A673 (cell line): ENCODE results near the gene RPS6KA5. TPM values are rescaled to one million over a fixed set of nuclear protein-coding genes. Genes with fewer than 3 reads are reported as not detected.

Experiments
- BruUV-seq: library from RNA; stranded (reverse); fragments of 400-500 nt; replicated peaks from 2 replicates; lab custom pipeline; 2021; lab: Mats Ljungman, UMichigan
- CTCF ChIA-PET: fragments of 300-600 bp; sonication (Branson Sonifier 250); formaldehyde crosslinking; loops from one replicate; lab custom pipeline; 2022; ENCODE audit warnings: antibody characterized with exemption; lab: Charles Lee
- POLR2A ChIA-PET: fragments of 300-600 bp; sonication (Branson Sonifier 250); formaldehyde crosslinking; loops from one replicate; lab custom pipeline; 2022; ENCODE audit warnings: antibody characterized with exemption; ENCODE audit not compliant: low non-redundant PET; lab: Charles Lee
- DNase-seq: peaks from one replicate; pipeline ENCODE4 v3.0.0-alpha.2; 2015; ENCODE audit warnings: low spot score
- H3K27ac ChIP-seq: fragments of 200-600 bp; sonication (generic); 2 replicates; pipeline ENCODE4 v1.5.1; 2016; ENCODE audit warnings: mixed run types, low read depth, mild to moderate bottlenecking, mixed read lengths, antibody characterized with exemption, low read length; ENCODE audit not compliant: poor library complexity, severe bottlenecking
- H3K27me3 ChIP-seq: fragments of 200-600 bp; sonication (generic); replicated peaks from 2 replicates; pipeline ENCODE4 v1.6.1; 2017; ENCODE audit warnings: mixed run types, low read depth, mild to moderate bottlenecking, mixed read lengths, antibody characterized with exemption, low read length; ENCODE audit not compliant: insufficient read depth, poor library complexity
- H3K36me3 ChIP-seq: fragments of 200-600 bp; sonication (generic); 2 replicates; pipeline ENCODE4 v1.6.1; 2016; ENCODE audit warnings: mixed run types, mild to moderate bottlenecking, mixed read lengths, antibody characterized with exemption, low read length; ENCODE audit not compliant: insufficient read depth, poor library complexity, severe bottlenecking
- H3K4me1 ChIP-seq: fragments of 200-600 bp; sonication (generic); 2 replicates; pipeline ENCODE4 v1.6.1; 2017; ENCODE audit warnings: mixed run types, mild to moderate bottlenecking, mixed read lengths, antibody characterized with exemption, low read length; ENCODE audit not compliant: insufficient read depth, poor library complexity, severe bottlenecking
- H3K4me3 ChIP-seq: fragments of 200-600 bp; sonication (generic); 2 replicates; pipeline ENCODE4 v1.5.1; 2016; ENCODE audit warnings: low read depth, mixed run types, mild to moderate bottlenecking, mixed read lengths, low read length; ENCODE audit not compliant: poor library complexity, severe bottlenecking
- H3K9me3 ChIP-seq: fragments of 200-600 bp; sonication (generic); 2 replicates; pipeline ENCODE4 v1.6.1; 2016; ENCODE audit warnings: mixed run types, low read depth, mild to moderate bottlenecking, mixed read lengths, antibody characterized with exemption, low read length; ENCODE audit not compliant: poor library complexity, severe bottlenecking
- EZH2 ChIP-seq: fragments of 200-600 bp; sonication (generic); IDR thresholded peaks from 2 replicates; pipeline ENCODE4 v1.6.1; 2017; ENCODE audit warnings: borderline replicate concordance, low read depth, mild to moderate bottlenecking, mixed read lengths, antibody characterized with exemption, low read length; ENCODE audit not compliant: poor library complexity, severe bottlenecking
- intact Hi-C: fragments of 100-400 bp; cut with micrococcal nuclease; formaldehyde crosslinking; loops from one replicate; pipeline ENCODE4 v1.10.0; 2022; ENCODE audit not compliant: unreplicated experiment
- total RNA-seq: library from RNA; stranded (reverse); gene quantifications from 2 replicates; pipeline ENCODE4 v1.2.3, GENCODE V29; 2021
- TF ChIP-seq, protein P1 (sequence below): fragments of 300-800, 200-600 bp; sonication (generic); conservative IDR thresholded peaks from 2 replicates; pipeline ENCODE4 v1.5.1; 2017; ENCODE audit warnings: low read depth, mild to moderate bottlenecking, antibody characterized with exemption, low read length, moderate library complexity, mixed read lengths

Gene RPS6KA5
- total RNA-seq, 1 experiment from 2014 or later = 7.6 TPM

DNA sequence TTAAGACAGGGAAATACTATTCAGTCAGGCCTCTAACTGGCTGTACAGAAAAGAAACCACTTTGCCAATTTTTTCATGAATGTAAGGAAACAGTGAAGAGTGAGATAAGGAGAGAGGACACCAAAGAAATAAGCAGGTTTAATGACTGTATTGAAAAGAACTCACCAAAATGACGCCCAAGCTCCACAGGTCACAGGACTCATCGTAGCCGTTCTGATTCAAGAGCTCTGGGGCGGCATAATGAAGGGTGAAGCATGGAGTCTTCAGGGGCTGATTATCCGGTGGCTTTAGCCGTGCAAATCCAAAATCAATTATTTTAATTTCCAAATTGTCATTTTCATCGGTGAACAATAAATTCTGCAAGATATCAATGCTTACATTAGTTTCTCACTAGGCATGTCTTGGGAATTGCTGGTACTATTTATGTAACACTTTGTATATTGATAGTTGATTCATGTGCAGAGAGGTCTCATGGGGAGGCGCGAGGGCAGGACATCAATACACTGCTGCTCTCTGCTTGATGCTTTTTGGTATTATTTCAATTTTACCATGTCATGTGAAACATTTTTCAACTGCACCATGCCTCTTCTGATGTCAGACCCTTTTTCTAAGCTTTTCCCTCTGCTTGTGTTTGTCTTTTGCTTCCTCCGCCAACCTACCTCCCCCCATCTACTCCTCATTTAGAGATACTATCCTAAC is 170.0 kb downstream of the RPS6KA5 start:
- no peak for DNase-seq
- Histone ChIP-seq H3K9me3 (no peaks in the 10 kb centered on the region), H3K4me3 (no peak overlapping the region), H3K36me3 (no peaks in the 10 kb centered on the region), H3K27ac (no peak overlapping the region), H3K4me1 (no peaks in the 10 kb centered on the region), H3K27me3 (no peaks in the 10 kb centered on the region)
- TF ChIP-seq, protein P1, sequence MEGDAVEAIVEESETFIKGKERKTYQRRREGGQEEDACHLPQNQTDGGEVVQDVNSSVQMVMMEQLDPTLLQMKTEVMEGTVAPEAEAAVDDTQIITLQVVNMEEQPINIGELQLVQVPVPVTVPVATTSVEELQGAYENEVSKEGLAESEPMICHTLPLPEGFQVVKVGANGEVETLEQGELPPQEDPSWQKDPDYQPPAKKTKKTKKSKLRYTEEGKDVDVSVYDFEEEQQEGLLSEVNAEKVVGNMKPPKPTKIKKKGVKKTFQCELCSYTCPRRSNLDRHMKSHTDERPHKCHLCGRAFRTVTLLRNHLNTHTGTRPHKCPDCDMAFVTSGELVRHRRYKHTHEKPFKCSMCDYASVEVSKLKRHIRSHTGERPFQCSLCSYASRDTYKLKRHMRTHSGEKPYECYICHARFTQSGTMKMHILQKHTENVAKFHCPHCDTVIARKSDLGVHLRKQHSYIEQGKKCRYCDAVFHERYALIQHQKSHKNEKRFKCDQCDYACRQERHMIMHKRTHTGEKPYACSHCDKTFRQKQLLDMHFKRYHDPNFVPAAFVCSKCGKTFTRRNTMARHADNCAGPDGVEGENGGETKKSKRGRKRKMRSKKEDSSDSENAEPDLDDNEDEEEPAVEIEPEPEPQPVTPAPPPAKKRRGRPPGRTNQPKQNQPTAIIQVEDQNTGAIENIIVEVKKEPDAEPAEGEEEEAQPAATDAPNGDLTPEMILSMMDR = no peak
- no peak for TF ChIP-seq EZH2
- intact Hi-C loops = no loop called here
- ChIA-PET CTCF (no interaction called here), POLR2A (no interaction called here)
- BruUV-seq = no TSS peak

DNA sequence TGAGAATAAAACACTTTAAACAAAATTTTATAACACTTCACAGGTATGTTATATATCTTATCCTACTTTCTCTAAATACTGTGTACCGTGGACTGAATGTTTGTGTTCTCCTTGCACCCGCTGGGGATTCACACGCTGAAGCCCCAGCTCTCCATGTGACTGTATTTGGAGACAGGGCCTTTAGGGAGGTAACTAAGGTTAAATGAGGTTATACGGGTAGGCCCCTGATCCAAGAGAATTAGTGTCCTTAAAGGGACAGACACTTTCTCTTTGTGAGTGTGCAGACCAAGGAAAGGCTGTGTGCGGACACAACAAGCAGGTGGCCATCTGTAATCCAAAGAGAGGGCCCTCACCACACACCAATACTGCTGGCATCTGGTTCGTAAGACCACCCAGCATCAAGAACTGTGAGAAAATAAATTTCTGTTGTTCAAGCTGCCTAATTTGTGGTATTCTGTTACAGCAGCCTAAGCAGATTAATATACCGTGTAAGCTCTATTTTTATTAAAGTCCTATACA is 174.1 kb downstream of the RPS6KA5 start:
- H3K27ac ChIP-seq = no peak overlapping the region
- CTCF ChIA-PET = no interaction called here
- no peaks in the 10 kb centered on the region for H3K27me3 ChIP-seq
- POLR2A ChIA-PET = no interaction called here
- no peaks in the 10 kb centered on the region for H3K9me3 ChIP-seq
- TF ChIP-seq EZH2 = no peak
- TF ChIP-seq, protein P1 = no peak
- H3K4me3 ChIP-seq = no peak overlapping the region
- BruUV-seq = no TSS peak
- no peaks in the 10 kb centered on the region for H3K36me3 ChIP-seq
- H3K4me1 ChIP-seq = no peaks in the 10 kb centered on the region
- DNase-seq = no peak
- intact Hi-C loops = no loop called here

DNA sequence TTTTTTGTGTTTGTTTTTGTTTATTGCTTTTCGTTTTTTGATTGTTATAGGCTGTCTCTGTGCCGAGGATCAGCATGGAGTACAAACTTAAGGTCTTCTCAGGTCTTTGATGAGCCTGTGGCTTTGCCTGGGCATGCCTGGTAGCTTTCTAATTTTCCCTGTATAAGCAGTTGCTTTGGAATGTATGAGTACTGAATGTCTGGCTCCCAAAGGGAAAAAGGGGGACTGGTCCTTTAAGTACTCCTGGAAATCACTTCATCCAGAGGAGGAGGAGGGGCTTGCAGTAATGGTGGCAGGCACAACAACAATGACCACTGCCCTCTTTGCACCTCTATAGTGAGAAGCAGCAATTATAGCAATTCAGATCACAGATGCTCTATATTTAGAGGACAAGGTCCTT is 176.7 kb downstream of the RPS6KA5 start:
- H3K4me1 ChIP-seq = no peaks in the 10 kb centered on the region
- TF ChIP-seq, protein P1 = no peak
- no peak for TF ChIP-seq EZH2
- H3K27me3 ChIP-seq = no peaks in the 10 kb centered on the region
- BruUV-seq = no TSS peak
- no peak overlapping the region for H3K4me3 ChIP-seq
- H3K9me3 ChIP-seq = no peaks in the 10 kb centered on the region
- CTCF ChIA-PET = no interaction called here
- H3K27ac ChIP-seq = no peak overlapping the region
- no peak for DNase-seq
- intact Hi-C loops = no loop called here
- H3K36me3 ChIP-seq = no peaks in the 10 kb centered on the region
- POLR2A ChIA-PET = no interaction called here
